DOHH2 (cell line): ENCODE data around the gene RIMKLB.

Experiments
- CTCF ChIP-seq: fragments of 200-600 bp; sonication (generic); IDR thresholded peaks from one replicate; pipeline ENCODE4 v1.5.1; 2014; ENCODE audit warnings: antibody characterized with exemption, mild to moderate bottlenecking, low read depth, low read length; ENCODE audit not compliant: poor library complexity, severe bottlenecking
- EZH2phosphoT487 ChIP-seq: fragments of 200-600 bp; sonication (generic); IDR thresholded peaks from 2 replicates; pipeline ENCODE4 v1.6.1; 2017; ENCODE audit warnings: borderline replicate concordance, mild to moderate bottlenecking, antibody characterized with exemption, low read length, moderate library complexity, mixed read lengths

- TF ChIP-seq CTCF = no peak
- TF ChIP-seq EZH2phosphoT487 = no peak
These were observed 1.9 kb downstream of the RIMKLB start for GRCh38 chr12:8699714-8700113.
